Measurements from ENCODE around the gene ADAMTSL5.

- no peak; the same call in 1 of the 2 replicates for TF ChIP-seq CTCF (IDR thresholded peaks at IDR 0.05)
- no peak for TF ChIP-seq TCF7L2 (IDR thresholded peaks at IDR 0.05; ENCODE audit: low read depth, low read length)
Observed at GRCh38 chr19:1465191-1466016, 47.4 kb downstream of the ADAMTSL5 start.

Data from Panc1 (cell line).